HG03025 (cell line): ENCODE measurements around the gene NHERF1.

Source experiments
- ATAC-seq: cut with Tn5 transposase; IDR thresholded peaks from one replicate; pipeline ENCODE4 v1.9.1; 2021; ENCODE audit warnings: mild to moderate bottlenecking, moderate library complexity; ENCODE audit not compliant: unreplicated experiment, low FRiP score

The NHERF1 gene

DNA sequence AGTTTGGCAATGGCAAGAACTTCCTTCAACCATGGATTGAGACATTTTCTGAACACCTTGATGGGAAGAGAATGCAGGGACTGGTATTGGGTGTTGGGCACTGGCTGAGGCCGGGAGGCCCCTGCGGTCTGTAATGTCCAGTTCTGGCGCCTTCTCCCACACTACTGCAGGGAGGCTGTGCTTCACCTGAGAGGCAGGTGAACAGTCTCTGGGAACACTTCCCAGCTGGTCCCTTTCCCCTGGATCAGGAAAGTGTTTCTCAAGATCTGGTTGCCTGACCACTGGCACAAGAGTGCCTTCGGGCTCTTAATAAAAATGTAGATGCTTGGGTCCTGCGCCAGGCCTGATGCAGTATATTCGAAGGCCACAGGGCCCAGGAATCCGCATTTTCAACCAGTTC is 56.3 kb downstream of the NHERF1 start:
- no peak for ATAC-seq

DNA sequence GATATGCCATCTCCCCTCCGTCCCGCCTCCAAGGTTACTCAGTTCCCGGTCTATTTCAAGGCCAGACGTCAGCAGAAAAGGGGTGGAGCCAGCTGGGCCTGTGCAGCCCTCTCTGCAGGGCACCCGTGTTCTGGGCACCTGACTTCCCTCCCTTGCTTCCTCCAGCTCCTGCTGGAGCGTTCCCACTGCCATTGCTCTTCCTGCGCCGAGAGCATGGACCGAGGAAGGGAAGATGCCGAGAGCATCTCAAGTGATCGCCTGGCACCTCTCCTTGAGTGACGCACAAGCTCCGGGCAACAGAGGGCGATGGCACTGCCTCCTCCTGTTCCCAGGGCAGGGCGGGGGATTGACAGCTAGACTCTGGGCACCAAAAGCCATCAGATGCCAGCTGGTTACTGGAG is 57.2 kb downstream of the NHERF1 start:
- ATAC-seq, result no peak

DNA sequence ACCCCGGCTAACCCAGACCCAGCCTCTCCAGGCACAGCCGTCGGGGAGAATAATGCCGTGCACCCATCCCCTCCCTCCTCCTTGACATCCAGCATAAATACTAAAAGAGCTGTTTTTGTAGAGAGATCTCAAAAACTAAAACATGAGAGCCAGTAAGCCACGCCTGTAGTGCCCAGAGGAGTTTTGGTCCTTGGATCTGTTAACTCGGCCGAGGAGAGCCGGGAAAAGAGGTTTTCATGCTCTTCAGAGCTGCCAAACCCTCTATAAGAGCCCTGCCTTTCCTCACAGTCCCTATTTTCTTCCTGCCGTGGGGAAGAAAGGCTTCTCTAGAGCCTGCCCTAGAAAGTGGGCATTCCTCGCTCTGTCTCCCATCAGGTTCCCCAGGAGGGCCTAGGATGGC is 57.9 kb downstream of the NHERF1 start:
- no peak for ATAC-seq

DNA sequence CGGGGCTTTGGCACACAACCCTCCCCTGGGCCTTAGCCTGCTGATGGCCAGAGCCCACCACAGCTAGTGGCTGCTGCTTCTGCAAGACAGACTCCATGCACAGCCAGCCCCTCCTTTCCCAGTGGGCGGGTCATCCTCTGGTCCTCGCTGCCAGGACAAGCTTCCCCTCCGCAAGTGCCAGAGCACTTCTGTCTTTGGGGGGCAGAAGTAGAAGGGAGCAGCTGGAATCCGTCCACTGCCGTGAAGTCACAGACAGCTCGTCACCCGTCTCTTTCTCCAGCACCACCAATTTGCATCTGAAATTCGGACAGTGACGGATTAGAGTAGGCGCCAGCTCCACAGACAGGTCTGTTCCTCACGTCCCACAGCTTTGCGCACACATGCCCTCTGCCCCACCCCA is 59.0 kb downstream of the NHERF1 start:
- ATAC-seq, result no peak

DNA sequence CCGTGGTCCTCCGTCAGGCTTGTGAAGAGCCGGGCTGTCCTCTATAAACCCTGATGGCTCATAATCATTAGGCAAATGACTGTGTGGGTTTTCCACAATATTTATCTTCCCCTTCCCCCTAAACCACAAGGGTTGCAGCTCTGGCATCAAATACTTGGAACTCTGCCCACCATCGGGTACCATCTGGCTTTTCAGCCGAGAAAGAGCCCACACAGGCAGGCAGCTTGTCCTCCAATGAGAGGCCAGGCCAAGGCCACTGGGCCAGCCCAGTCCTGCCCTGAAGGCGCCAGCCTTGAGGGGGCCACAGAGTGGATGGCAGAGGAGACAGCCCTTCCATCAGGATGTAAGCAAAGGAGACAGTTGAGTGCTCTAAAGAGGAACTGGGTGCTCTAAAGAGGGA is 59.5 kb downstream of the NHERF1 start:
- ATAC-seq, result no peak

DNA sequence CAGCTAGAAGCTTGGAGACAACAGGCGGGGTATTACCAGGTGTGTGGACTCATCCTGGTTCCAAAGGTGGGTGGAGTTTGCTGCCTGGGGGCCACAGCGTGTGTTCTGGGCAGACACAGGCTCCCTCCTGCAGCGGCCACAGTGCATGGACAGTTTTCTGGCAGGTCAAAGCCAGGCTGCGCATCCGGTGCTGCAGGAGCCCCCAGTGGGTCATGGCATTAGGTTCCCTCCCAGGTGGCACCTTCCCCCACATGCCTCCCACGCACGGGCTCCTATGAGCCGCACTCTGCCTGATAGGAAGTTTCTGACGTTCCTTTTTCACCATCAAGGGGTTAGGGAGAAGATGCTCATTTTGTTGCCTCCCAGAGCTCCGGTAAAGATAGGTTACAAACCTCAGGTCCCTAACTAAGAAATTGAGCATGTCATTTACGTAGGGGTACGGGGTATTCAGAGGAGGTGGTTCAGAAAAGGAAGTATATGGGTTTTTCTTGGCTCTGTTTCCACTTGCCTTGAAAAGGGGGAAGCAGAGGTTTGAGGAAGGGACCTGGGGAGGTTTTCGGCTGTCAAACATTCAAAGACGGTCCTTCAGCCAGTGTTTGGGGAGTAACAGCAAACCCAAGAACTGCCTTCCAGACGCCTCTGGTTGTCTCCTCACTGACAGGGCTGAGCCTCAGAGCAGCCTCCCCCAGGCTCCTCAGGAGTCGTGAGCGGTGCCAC is 60.4 kb downstream of the NHERF1 start:
- no peak for ATAC-seq

DNA sequence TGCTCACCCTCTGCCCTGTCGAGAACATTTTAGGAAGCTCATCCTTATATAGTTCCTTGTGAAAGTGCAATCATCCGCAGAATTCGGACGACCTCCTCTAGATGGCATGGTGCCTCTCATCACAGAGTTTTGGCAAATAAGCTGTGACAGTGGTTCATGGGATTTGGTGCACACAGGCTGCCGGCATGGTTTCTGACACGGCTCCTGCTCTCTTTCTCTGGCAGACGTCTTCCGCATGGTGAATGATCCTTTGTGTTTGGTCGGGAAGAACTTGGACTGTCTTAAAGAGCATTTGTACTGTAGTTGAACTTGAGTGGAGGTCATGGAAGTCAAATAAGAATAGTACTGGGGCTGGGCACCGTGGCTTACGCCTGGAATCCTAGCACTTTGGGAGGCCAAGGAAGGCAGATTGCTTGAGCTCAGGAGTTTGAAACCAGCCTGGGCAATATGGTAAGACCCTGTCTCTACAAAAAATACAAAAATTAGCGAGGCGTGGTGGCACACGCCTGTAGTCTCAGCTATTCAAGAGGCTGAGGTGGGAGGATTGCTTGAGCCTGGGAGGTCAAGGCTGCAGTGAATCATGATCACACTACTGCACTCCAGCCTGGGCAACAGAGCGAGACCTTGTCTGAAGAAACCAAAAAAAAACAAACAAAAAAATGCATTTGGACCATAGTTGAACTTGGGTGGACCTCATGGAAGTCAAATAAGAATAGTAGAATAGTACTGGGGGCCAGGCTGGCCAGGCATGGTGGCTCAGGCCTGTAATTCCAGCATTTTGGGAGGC is 62.5 kb downstream of the NHERF1 start:
- no peak for ATAC-seq

DNA sequence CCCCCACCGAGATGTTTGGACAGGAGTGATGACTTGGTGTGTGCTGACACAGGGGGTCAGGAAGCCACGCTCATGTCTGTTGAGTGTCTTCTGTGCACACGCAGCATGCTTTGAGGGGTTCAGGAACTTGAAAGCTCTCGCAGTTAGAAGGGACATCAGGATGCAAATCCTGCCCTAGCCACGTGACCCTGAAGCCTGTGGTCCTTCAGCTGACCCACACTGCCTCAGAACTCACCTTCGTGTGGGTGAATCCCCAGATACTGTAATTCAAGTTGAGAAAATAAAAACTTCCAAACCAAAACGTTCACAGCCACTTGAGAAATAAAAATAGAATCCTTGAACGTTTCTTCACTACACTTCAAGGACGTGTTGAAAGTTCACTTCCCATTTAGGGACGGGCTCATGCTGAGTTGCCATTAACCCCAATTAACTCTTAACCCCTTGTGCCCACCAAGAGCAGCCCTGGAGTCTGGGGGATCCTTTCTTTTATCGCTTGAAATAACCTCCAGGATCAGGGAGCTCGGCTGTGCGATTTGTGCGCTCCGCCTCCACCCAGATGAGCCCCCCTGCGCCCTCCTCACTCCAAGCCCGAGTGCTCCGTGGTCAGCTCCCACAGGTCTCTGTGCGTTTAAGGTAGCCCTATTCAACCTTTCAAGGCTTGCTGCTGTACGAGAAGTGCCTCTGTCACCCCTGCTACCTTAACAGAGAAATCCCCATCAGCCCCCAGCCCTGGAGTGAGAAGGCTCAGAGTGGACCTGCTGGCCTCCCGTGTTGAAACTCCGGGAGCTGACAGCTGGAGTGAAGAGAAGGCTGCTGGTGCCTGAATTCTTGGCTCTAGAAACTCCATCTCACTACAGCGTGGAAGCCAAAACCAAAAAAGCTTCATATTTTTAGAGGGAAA is 63.9 kb downstream of the NHERF1 start:
- no peak for ATAC-seq

DNA sequence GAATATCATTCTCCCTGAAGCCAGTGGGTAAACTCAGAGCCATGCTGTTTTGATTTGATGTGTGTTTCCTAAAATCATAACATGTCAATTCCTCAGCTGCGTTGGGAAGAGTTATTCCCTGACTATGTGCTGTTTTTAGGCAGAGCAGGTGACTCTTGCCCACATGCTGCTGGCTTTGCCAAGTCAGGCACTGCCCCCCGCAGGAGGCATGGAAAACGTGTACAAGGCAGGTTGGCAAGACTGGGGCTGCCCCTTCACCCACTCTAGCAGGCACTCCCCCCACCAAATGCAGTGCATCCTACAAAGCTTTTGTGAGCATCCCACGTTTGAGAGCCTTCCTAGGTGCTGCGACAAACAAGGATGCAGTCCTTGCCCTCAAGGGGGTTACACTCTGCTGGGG is 66.0 kb downstream of the NHERF1 start:
- ATAC-seq, result no peak

DNA sequence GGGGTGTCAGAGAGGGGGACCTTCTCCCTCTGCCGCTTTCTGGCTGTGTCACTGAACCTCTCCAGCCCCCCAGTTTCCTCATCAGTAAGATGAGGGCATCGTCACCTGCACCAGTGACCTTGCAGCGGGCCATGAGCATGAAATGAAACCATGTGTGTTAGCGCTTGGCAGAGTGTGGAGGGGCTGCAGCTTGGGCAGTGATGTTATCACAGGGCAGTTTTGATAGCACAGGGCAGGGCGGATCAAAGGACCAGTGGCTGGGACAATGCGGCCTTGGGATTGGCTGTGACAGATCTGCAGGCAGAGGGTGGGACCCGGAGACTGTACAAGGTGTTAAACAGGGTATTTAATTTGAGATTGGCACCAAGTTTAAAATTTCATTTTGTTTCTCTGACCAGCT is 66.6 kb downstream of the NHERF1 start:
- ATAC-seq, result no peak

DNA sequence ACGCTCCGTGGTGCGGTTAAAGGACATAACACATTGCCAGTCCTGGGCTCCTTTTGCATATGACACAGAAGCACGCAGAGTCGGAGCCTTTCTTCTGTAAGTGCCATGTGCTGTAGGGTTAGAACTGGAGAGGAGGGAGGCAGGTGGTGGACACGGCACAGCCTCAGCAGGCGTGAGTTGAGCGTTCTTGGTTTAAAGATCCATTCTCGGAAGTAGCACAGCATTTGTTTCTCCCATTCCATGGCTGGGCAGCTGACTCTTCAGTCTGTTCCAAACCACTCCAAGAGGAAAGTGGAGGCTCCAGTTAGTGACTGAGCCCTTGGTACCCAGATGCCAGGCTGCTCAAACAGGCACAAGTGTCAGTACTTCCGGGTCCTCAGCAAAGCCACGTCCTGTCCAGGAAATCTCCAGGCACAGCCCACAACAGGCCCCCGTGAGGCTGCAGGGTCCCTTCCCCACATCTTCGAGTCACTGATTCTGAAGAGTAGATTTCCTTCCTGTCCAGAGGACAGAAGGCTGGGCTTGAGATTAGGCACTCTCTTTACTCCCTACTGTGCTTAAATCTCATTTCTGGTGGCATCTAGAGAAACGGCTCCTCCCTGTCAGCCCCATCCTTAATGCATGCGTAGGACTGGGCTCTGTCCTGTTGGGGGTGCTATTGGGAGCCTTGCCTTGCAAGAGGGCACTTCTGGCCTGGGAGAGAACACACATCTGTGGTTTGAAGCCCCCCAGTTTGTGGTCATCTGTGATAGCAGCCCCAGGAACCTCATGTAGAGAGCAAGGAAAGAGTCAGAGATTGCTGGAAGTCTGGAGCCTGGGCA is 67.3 kb downstream of the NHERF1 start:
- no peak for ATAC-seq

DNA sequence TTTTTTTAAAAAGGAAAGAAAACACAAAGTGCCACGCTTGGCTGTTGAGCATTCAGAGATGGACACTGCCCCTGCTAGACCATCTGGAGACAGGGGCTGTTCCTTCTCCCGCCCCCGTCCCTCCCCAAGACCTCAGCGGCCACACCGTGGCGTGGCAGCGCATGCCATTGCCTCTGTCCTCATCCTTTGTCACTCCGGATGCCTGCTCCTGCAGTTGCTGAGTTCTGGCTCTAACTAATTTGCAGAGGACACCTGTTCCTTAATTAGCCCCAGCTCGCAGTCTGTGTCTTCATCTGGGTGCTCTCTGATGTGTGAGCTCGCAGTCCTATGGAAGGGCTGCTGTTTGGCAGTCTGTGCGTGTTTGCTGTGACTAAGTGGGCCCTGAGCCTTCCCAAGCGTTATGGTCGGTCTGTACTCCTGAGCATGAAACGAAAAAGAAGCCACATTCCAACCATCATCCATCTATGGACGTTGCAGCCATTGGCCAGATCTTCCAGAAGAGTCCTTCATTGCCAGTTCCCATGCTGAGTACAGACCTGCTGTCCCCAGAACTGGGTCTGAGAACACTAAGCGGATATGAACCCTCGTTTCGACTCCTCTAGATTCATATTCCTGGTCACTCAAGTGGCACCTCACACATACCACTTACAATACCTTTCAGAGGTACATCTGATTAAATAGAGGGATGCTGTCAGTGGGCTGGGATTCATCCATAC is 68.6 kb downstream of the NHERF1 start:
- ATAC-seq, result no peak

DNA sequence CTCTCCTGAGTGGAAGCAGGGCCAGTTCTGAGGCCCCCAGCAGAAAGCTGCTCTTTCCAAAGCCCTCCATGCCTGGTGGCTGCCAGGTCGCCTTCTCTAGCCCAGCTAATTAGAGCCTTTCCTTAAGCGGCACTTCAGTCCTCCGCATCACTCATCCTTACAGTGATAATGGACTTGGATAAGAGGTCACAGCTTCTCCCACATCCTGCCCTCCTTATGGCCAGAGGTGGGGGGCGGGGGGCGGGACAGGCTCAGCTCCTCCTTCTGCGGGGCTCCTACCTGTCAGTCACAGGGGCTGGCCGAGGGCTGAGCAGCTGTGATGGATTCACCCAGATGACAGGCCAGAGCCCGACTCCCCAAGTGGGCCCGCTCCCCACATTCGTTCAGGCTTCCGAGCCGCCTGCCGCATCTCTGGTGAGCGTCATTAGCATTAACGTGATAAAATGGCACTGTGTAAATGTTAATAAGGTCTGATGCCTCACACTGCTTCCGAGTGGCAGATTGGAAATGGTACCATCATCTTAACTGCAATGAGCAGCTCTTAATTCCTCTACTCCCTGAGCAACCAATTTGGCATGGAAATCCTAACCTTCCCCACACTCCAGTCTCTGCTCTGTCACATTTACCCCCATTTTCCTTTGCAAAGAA is 70.0 kb downstream of the NHERF1 start:
- ATAC-seq, result no peak
